HEK293 (cell line): ENCODE measurements around the gene IGSF9.
A peak's percentile ranks its signal among the peaks of the same experiment; 100 is the strongest.

Source experiments
- CTCF ChIA-PET: fragments of 350-600 bp; formaldehyde crosslinking; extraction: SDS; loops from one replicate; lab custom pipeline; 2021; ENCODE audit warnings: antibody characterized with exemption; lab: Yijun Ruan, JAX
- POLR2A ChIA-PET: fragments of 300-600 bp; formaldehyde crosslinking; extraction: SDS; loops from one replicate; lab custom pipeline; 2020; ENCODE audit warnings: antibody characterized with exemption, inconsistent platforms; lab: Yijun Ruan, JAX
- H3K27ac ChIP-seq: fragments of 200-500 bp; sonication (Bioruptor generic); 2 replicates; pipeline ENCODE4 v1.5.1; 2014; ENCODE audit warnings: low read depth, low read length, control low read depth, inconsistent platforms; ENCODE audit errors: extremely low read depth
- H3K36me3 ChIP-seq, 2 experiments: fragments of 200-500 bp in 1 of 2; sonication (Bioruptor generic) in 1 of 2; 1 replicate in 1 of 2; 2 replicates in 1 of 2; pipeline ENCODE4 v1.5.1; 2014 to 2017; ENCODE audit warnings: inconsistent platforms in 2 of 2, low read length in 2 of 2; ENCODE audit not compliant: control insufficient read depth in 2 of 2, insufficient read depth in 1 of 2
- H3K4me1 ChIP-seq: fragments of 200-500 bp; sonication (Bioruptor generic); 2 replicates; pipeline ENCODE4 v1.5.1; 2014; ENCODE audit warnings: mild to moderate bottlenecking, low read length, inconsistent platforms; ENCODE audit not compliant: control insufficient read depth, insufficient read depth
- H3K4me3 ChIP-seq: 2 replicates; pipeline ENCODE4 v1.5.1; 2011; ENCODE audit warnings: low read depth, mild to moderate bottlenecking, control low read depth, low read length, moderate library complexity
- H3K9me3 ChIP-seq: fragments of 200-500 bp; sonication (Bioruptor generic); 2 replicates; pipeline ENCODE4 v1.5.1; 2014; ENCODE audit warnings: low read depth, low read length, inconsistent platforms; ENCODE audit not compliant: control insufficient read depth, insufficient read depth
- BCL6B ChIP-seq: fragments of 450-650 bp; formaldehyde crosslinking; IDR thresholded peaks from 2 replicates; pipeline ENCODE4 v1.5.1; 2017; ENCODE audit warnings: missing biosample characterization, missing genetic modification characterization
- EGR2 ChIP-seq: fragments of 450-650 bp; formaldehyde crosslinking; IDR thresholded peaks from 2 replicates; pipeline ENCODE4 v1.5.1; 2016; ENCODE audit warnings: low read depth, missing biosample characterization, missing genetic modification characterization
- GLI2 ChIP-seq: fragments of 450-650 bp; formaldehyde crosslinking; IDR thresholded peaks from 2 replicates; pipeline ENCODE4; 2017; ENCODE audit warnings: missing biosample characterization, missing genetic modification characterization, low read depth, borderline replicate concordance
- GLIS2 ChIP-seq: fragments of 450-650 bp; formaldehyde crosslinking; IDR thresholded peaks from 2 replicates; pipeline ENCODE4 v1.5.1; 2016; ENCODE audit warnings: missing biosample characterization, missing genetic modification characterization
- HOXD13 ChIP-seq: sonication (generic); formaldehyde crosslinking; IDR thresholded peaks from 2 replicates; pipeline ENCODE4 v1.8.0; 2022; ENCODE audit warnings: missing genetic modification reagents, borderline replicate concordance
- KLF17 ChIP-seq: fragments of 450-650 bp; formaldehyde crosslinking; IDR thresholded peaks from 2 replicates; pipeline ENCODE4 v1.5.1; 2016; ENCODE audit warnings: missing biosample characterization, missing genetic modification characterization
- KLF7 ChIP-seq: fragments of 450-650 bp; formaldehyde crosslinking; IDR thresholded peaks from 2 replicates; pipeline ENCODE4 v1.5.1; 2016; ENCODE audit warnings: missing biosample characterization, missing genetic modification characterization, borderline replicate concordance
- KLF9 ChIP-seq: fragments of 450-650 bp; formaldehyde crosslinking; IDR thresholded peaks from 2 replicates; pipeline ENCODE4 v1.5.1; 2016; ENCODE audit warnings: missing biosample characterization, missing genetic modification characterization, low read depth
- PRDM6 ChIP-seq: fragments of 450-650 bp; formaldehyde crosslinking; IDR thresholded peaks from 2 replicates; pipeline ENCODE4 v1.5.1; 2017; ENCODE audit warnings: missing biosample characterization, missing genetic modification characterization
- SP3 ChIP-seq: fragments of 450-650 bp; formaldehyde crosslinking; IDR thresholded peaks from 2 replicates; pipeline ENCODE4 v1.5.1; 2016; ENCODE audit warnings: missing biosample characterization, missing genetic modification characterization
- ZBTB17 ChIP-seq: fragments of 450-650 bp; formaldehyde crosslinking; IDR thresholded peaks from 2 replicates; pipeline ENCODE4 v1.5.1; 2016; ENCODE audit warnings: missing biosample characterization, missing genetic modification characterization
- ZBTB48 ChIP-seq: fragments of 450-650 bp; formaldehyde crosslinking; IDR thresholded peaks from 2 replicates; pipeline ENCODE4 v1.5.1; 2016; ENCODE audit warnings: missing biosample characterization, missing genetic modification characterization
- ZEB2 ChIP-seq: fragments of 450-650 bp; formaldehyde crosslinking; IDR thresholded peaks from 2 replicates; pipeline ENCODE4 v1.5.1; 2016; ENCODE audit warnings: missing biosample characterization, missing genetic modification characterization
- ZFHX2 ChIP-seq: fragments of 450-650 bp; formaldehyde crosslinking; conservative IDR thresholded peaks from 2 replicates; pipeline ENCODE4 v1.5.1; 2016; ENCODE audit warnings: missing biosample characterization, missing genetic modification characterization
- ZNF157 ChIP-seq: fragments of 450-650 bp; formaldehyde crosslinking; IDR thresholded peaks from 2 replicates; pipeline ENCODE4 v1.5.1; 2016; ENCODE audit warnings: missing biosample characterization, missing genetic modification characterization
- ZNF2 ChIP-seq: fragments of 450-650 bp; formaldehyde crosslinking; IDR thresholded peaks from 2 replicates; pipeline ENCODE4 v1.5.1; 2016; ENCODE audit warnings: missing biosample characterization, missing genetic modification characterization
- ZNF223 ChIP-seq: fragments of 450-650 bp; formaldehyde crosslinking; IDR thresholded peaks from 2 replicates; pipeline ENCODE4 v1.5.1; 2016; ENCODE audit warnings: missing biosample characterization, missing genetic modification characterization
- ZNF341 ChIP-seq: fragments of 450-650 bp; formaldehyde crosslinking; IDR thresholded peaks from 2 replicates; pipeline ENCODE4; 2016; ENCODE audit warnings: low read depth, missing biosample characterization, missing genetic modification characterization
- ZNF366 ChIP-seq: fragments of 450-650 bp; formaldehyde crosslinking; conservative IDR thresholded peaks from 2 replicates; pipeline ENCODE4 v1.5.1; 2016; ENCODE audit warnings: missing biosample characterization, missing genetic modification characterization
- ZNF394 ChIP-seq: fragments of 450-650 bp; formaldehyde crosslinking; IDR thresholded peaks from 2 replicates; pipeline ENCODE4 v1.5.1; 2016; ENCODE audit warnings: missing biosample characterization, missing genetic modification characterization, mild to moderate bottlenecking, moderate library complexity, borderline replicate concordance
- ZNF433 ChIP-seq: fragments of 450-650 bp; formaldehyde crosslinking; IDR thresholded peaks from 2 replicates; pipeline ENCODE4 v1.5.1; 2016; ENCODE audit warnings: missing biosample characterization, missing genetic modification characterization, low read depth
- ZNF501 ChIP-seq: fragments of 450-650 bp; formaldehyde crosslinking; IDR thresholded peaks from 2 replicates; pipeline ENCODE4 v1.5.1; 2016; ENCODE audit warnings: missing biosample characterization, missing genetic modification characterization
- ZNF510 ChIP-seq: fragments of 450-650 bp; formaldehyde crosslinking; IDR thresholded peaks from 2 replicates; pipeline ENCODE4 v1.5.1; 2018; ENCODE audit warnings: mild to moderate bottlenecking, missing genetic modification characterization, missing biosample characterization; ENCODE audit not compliant: insufficient replicate concordance
- ZNF530 ChIP-seq: fragments of 450-650 bp; formaldehyde crosslinking; IDR thresholded peaks from 2 replicates; pipeline ENCODE4 v1.5.1; 2016; ENCODE audit warnings: low read depth, missing biosample characterization, missing genetic modification characterization
- ZNF548 ChIP-seq: fragments of 450-650 bp; formaldehyde crosslinking; IDR thresholded peaks from 2 replicates; pipeline ENCODE4 v1.5.1; 2016; ENCODE audit warnings: missing biosample characterization, missing genetic modification characterization
- ZNF623 ChIP-seq: fragments of 450-650 bp; formaldehyde crosslinking; IDR thresholded peaks from 2 replicates; pipeline ENCODE4 v1.5.1; 2016; ENCODE audit warnings: missing biosample characterization, missing genetic modification characterization
- ZNF624 ChIP-seq: fragments of 450-650 bp; formaldehyde crosslinking; IDR thresholded peaks from 2 replicates; pipeline ENCODE4 v1.5.1; 2017; ENCODE audit warnings: missing biosample characterization, missing genetic modification characterization
- ZNF768 ChIP-seq: fragments of 450-650 bp; formaldehyde crosslinking; IDR thresholded peaks from 2 replicates; pipeline ENCODE4 v1.5.1; 2018; ENCODE audit warnings: missing biosample characterization, mild to moderate bottlenecking, missing genetic modification characterization
- ZSCAN23 ChIP-seq: fragments of 450-650 bp; formaldehyde crosslinking; IDR thresholded peaks from 2 replicates; pipeline ENCODE4 v1.5.1; 2016; ENCODE audit warnings: missing biosample characterization, missing genetic modification characterization

The IGSF9 gene

GRCh38 chr1:159925719-159926078 is 19.7 kb downstream of the IGSF9 start (continued):
- TF ChIP-seq ZBTB17 (tag by site-specific recombination): peak; percentile 72
- 0 out of 2 replicates have a peak, but pooled peaks have one; percentile 37 for TF ChIP-seq ZNF223 (tag by site-specific recombination)
- TF ChIP-seq SP3 (tag by site-specific recombination): no peak
- peak; percentile 87 for TF ChIP-seq ZFHX2 (tag by site-specific recombination)
- TF ChIP-seq ZNF510 (tag by site-specific recombination): no peak
- TF ChIP-seq ZNF394 (tag by site-specific recombination): no peak
- 0 out of 2 replicates have a peak, but pooled peaks have one; percentile 18 for TF ChIP-seq ZBTB48 (tag by site-specific recombination)

- ChIA-PET POLR2A (interaction anchor here (0.6 to 4.2 kb wide), 20 partner anchors 11 to 1078 kb away, joined by 3 to 41 read pairs (median 4); partner anchors contain the start of genes DCAF8, IGSF9 and PIGM), CTCF (interaction anchor here (0.6 to 19.3 kb wide), 5 partner anchors 9 to 80 kb away, joined by 3 to 353 read pairs (median 4); partner anchors contain the start of gene IGSF9)
- Histone ChIP-seq H3K4me1 (peaks cover 13% of the 10 kb centered on the region), H3K36me3 (peaks cover 0 to 28% of the 10 kb centered on the region in 2 experiments; a peak in 1 of 3 replicates), H3K9me3 (no peaks in the 10 kb centered on the region), H3K27ac (peak within 1 kb of the TSS; percentile 95), H3K4me3 (peak within 1 kb of the TSS; percentile 64)
- TF ChIP-seq ZNF768 (tag by site-specific recombination) (no peak), ZNF530 (tag by site-specific recombination) (no peak), ZNF157 (tag by site-specific recombination) (no peak), KLF9 (peak; percentile 54), GLIS2 (tag by site-specific recombination) (peak; percentile 67; the same call in 1 of the 2 replicates), BCL6B (tag by site-specific recombination) (no peak), ZNF2 (tag by site-specific recombination) (no peak; the same call in 1 of the 2 replicates), ZNF433 (tag by site-specific recombination) (no peak), ZSCAN23 (tag by site-specific recombination) (0 out of 2 replicates have a peak, but pooled peaks have one; percentile 19), ZNF623 (tag by site-specific recombination) (no peak), ZNF624 (tag by site-specific recombination) (no peak), PRDM6 (tag by site-specific recombination) (no peak), KLF7 (tag by site-specific recombination) (0 out of 2 replicates have a peak, but pooled peaks have one; percentile 38), ZNF341 (peak; percentile 18), KLF17 (tag by site-specific recombination) (peak; percentile 7; the same call in 1 of the 2 replicates), EGR2 (no peak; the same call in 1 of the 2 replicates), ZNF366 (tag by site-specific recombination) (peak; percentile 93), GLI2 (no peak), ZEB2 (tag by site-specific recombination) (peak; percentile 11; the same call in 1 of the 2 replicates), ZNF501 (tag by site-specific recombination) (peak; percentile 94; the same call in 1 of the 2 replicates), HOXD13 (CRISPR knock-in tag) (no peak), ZNF548 (tag by site-specific recombination) (no peak), SP3 (tag by site-specific recombination) (peak; percentile 98)
Measured at GRCh38 chr1:159924791-159925718, 20.4 kb downstream of the IGSF9 start, which contains the start of gene TAGLN2. Gene TAGLN2 (minus strand): TSS chr1:159925507. CDS start chr1:159920509, 4,998 bp downstream.
